HCT116 (cell line): Measurements from ENCODE around the gene GSG1L. TPM values are rescaled to one million over a fixed set of nuclear protein-coding genes. Genes with fewer than 3 reads are reported as not detected.

Source experiments
- ATAC-seq: fragments of 200-7000 bp; cut with Tn5 transposase; 2 replicates; pipeline ENCODE4 v1.9.1; 2020; ENCODE audit warnings: mild to moderate bottlenecking, moderate library complexity
- BruUV-seq: library from RNA; stranded (reverse); fragments of 400-500 nt; replicated peaks from 2 replicates; lab custom pipeline; 2021; lab: Mats Ljungman, UMichigan
- CTCF ChIA-PET: fragments of 300-600 bp; sonication (Branson Sonifier 250); formaldehyde crosslinking; loops from one replicate; lab custom pipeline; 2021; ENCODE audit warnings: antibody characterized with exemption; lab: Charles Lee
- POLR2A ChIA-PET: fragments of 300-600, 350-600 bp; sonication (Branson Sonifier 250); formaldehyde crosslinking; loops from one replicate; lab custom pipeline; 2021; ENCODE audit warnings: antibody characterized with exemption; lab: Charles Lee
- RAD21 ChIA-PET, 2 experiments: fragments of 300-600 bp; sonication (Branson Sonifier 250); formaldehyde crosslinking; loops; one replicate each; lab custom pipeline; 2023; ENCODE audit warnings: low total read pairs in 2 of 2; ENCODE audit not compliant: uncharacterized antibody in 2 of 2, unreplicated experiment in 2 of 2, low non-redundant PET in 1 of 2; lab: Charles Lee
- DNase-seq: peaks from one replicate; pipeline ENCODE4 v3.0.0-alpha.2; 2010; ENCODE audit warnings: low read depth, low spot score
- H2AFZ ChIP-seq: fragments of 200-600 bp; shearing (Covaris generic), sonication (generic); 2 replicates; pipeline ENCODE4 v1.6.1; 2017; ENCODE audit warnings: low read depth, mixed run types, mixed read lengths, antibody characterized with exemption, low read length; ENCODE audit not compliant: poor library complexity, severe bottlenecking
- H3K27ac ChIP-seq: 2 replicates; pipeline ENCODE4 v1.5.1; 2012; ENCODE audit warnings: low read depth, low read length
- H3K27me3 ChIP-seq: fragments of 200-600 bp; sonication (generic); 2 replicates; pipeline ENCODE4 v1.6.1; 2016; ENCODE audit warnings: mixed run types, low read length, mixed read lengths; ENCODE audit not compliant: insufficient read depth
- H3K36me3 ChIP-seq, 2 experiments: fragments of 200-500 bp in 1 of 2; fragments of 200-600 bp in 1 of 2; sonication (Bioruptor generic) in 1 of 2; sonication (generic) in 1 of 2; 2 replicates each; pipeline versions ENCODE4 v1.5.1 to v1.6.1; 2014 to 2016; ENCODE audit warnings: low read length in 2 of 2, inconsistent platforms in 1 of 2, mixed read lengths in 1 of 2, mixed run types in 1 of 2; ENCODE audit not compliant: insufficient read depth in 2 of 2, control insufficient read depth in 1 of 2
- H3K4me1 ChIP-seq, 2 experiments: fragments of 200-600 bp in 1 of 2; sonication (generic) in 1 of 2; 2 replicates each; pipeline versions ENCODE4 v1.5.1 to v1.6.1; 2012 to 2017; ENCODE audit warnings: low read length in 2 of 2, inconsistent platforms in 1 of 2, mild to moderate bottlenecking in 1 of 2, mixed read lengths in 1 of 2, mixed run types in 1 of 2, moderate library complexity in 1 of 2; ENCODE audit not compliant: insufficient read depth in 2 of 2, control insufficient read depth in 1 of 2
- H3K4me2 ChIP-seq: fragments of 200-600 bp; sonication (generic); 2 replicates; pipeline ENCODE4 v1.6.1; 2017; ENCODE audit warnings: mixed run types, low read length, mixed read lengths
- H3K4me3 ChIP-seq, 2 experiments: fragments of 200-600 bp in 1 of 2; sonication (generic) in 1 of 2; replicated peaks in 1 of 2; 2 replicates each; pipeline ENCODE4 v1.5.1; 2011 to 2016; ENCODE audit warnings: low read length in 2 of 2, control low read depth in 1 of 2, low read depth in 1 of 2, mild to moderate bottlenecking in 1 of 2, mixed read lengths in 1 of 2, mixed run types in 1 of 2
- H3K79me2 ChIP-seq: fragments of 200-600 bp; sonication (generic); 2 replicates; pipeline ENCODE4 v1.6.1; 2017; ENCODE audit warnings: mild to moderate bottlenecking, mixed run types, low read length, moderate library complexity, mixed read lengths; ENCODE audit not compliant: insufficient read depth
- H3K9ac ChIP-seq: fragments of 200-600 bp; sonication (generic); 2 replicates; pipeline ENCODE4 v1.6.1; 2016; ENCODE audit warnings: low read length, mixed read lengths
- H3K9me2 ChIP-seq: fragments of 200-600 bp; sonication (generic), shearing (Covaris generic); 2 replicates; pipeline ENCODE4 v1.6.1; 2017; ENCODE audit warnings: mixed run types, mild to moderate bottlenecking, moderate library complexity; ENCODE audit not compliant: insufficient read depth
- H3K9me3 ChIP-seq, 2 experiments: fragments of 200-500 bp in 1 of 2; fragments of 200-600 bp in 1 of 2; sonication (Bioruptor generic) in 1 of 2; sonication (generic) in 1 of 2; 2 replicates each; pipeline ENCODE4 v1.6.1; 2014 to 2017; ENCODE audit warnings: low read length in 2 of 2, mixed read lengths in 2 of 2, inconsistent platforms in 1 of 2, low read depth in 1 of 2, mild to moderate bottlenecking in 1 of 2, mixed run types in 1 of 2, moderate library complexity in 1 of 2; ENCODE audit not compliant: control insufficient read depth in 1 of 2, insufficient read depth in 1 of 2
- H4K20me1 ChIP-seq: fragments of 200-600 bp; sonication (generic), shearing (Covaris generic); 2 replicates; pipeline ENCODE4 v1.6.1; 2017; ENCODE audit warnings: mixed run types, mild to moderate bottlenecking, moderate library complexity; ENCODE audit not compliant: insufficient read depth
- EGR1 ChIP-seq: IDR thresholded peaks from 2 replicates; pipeline ENCODE4 v1.6.1; 2012; ENCODE audit warnings: low read depth
- ELF1 ChIP-seq: IDR thresholded peaks from 2 replicates; pipeline ENCODE4 v1.6.1; 2012; ENCODE audit warnings: low read depth, borderline replicate concordance
- EZH2phosphoT487 ChIP-seq: fragments of 200-600 bp; IDR thresholded peaks from 2 replicates; pipeline ENCODE4 v1.6.1; 2018; ENCODE audit warnings: antibody characterized with exemption, borderline replicate concordance
- JUND ChIP-seq: IDR thresholded peaks from 2 replicates; pipeline ENCODE4 v1.6.1; 2012
- SIN3A ChIP-seq: IDR thresholded peaks from 2 replicates; pipeline ENCODE4 v1.6.1; 2012; ENCODE audit warnings: low read depth
- SRF ChIP-seq: IDR thresholded peaks from 2 replicates; pipeline ENCODE4 v1.6.1; 2012; ENCODE audit warnings: low read depth
- TCF7L2 ChIP-seq: IDR thresholded peaks from 2 replicates; pipeline ENCODE4 v1.7.0; 2011; ENCODE audit warnings: borderline replicate concordance, inconsistent platforms; ENCODE audit not compliant: insufficient read depth, insufficient read length; ENCODE audit errors: extremely low read depth
- ZFX ChIP-seq: fragments of 450-650 bp; IDR thresholded peaks from 2 replicates; pipeline ENCODE4 v1.6.1; 2017
- intact Hi-C: fragments of 100-400 bp; cut with micrococcal nuclease; formaldehyde crosslinking; loops from 2 replicates; pipeline ENCODE4 v1.10.0; 2022
- total RNA-seq: library from RNA; stranded (reverse); gene quantifications from one replicate; pipeline ENCODE4 v1.2.1, GENCODE V29; 2021; ENCODE audit not compliant: unreplicated experiment
- TF ChIP-seq, protein P1 (sequence below), 3 experiments: fragments of 200-600 bp in 1 of 3; sonication (generic) in 1 of 3; IDR thresholded peaks in 2 of 3; conservative IDR thresholded peaks in 1 of 3; 2 replicates each; pipeline ENCODE4 v1.5.1; 2012 to 2017; ENCODE audit warnings: low read depth in 2 of 3, low read length in 2 of 3, antibody characterized with exemption in 1 of 3, borderline replicate concordance in 1 of 3, control low read depth in 1 of 3, mild to moderate bottlenecking in 1 of 3, mixed read lengths in 1 of 3, mixed run types in 1 of 3, moderate library complexity in 1 of 3; ENCODE audit not compliant: insufficient read depth in 1 of 3
- TF ChIP-seq, protein P2 (sequence below): IDR thresholded peaks from 2 replicates; pipeline ENCODE4 v1.6.1; 2012
- TF ChIP-seq, protein P3 (sequence below): IDR thresholded peaks from 2 replicates; pipeline ENCODE4 v1.6.1; 2011; ENCODE audit warnings: mild to moderate bottlenecking, low read length, moderate library complexity; ENCODE audit not compliant: insufficient replicate concordance; ENCODE audit errors: extremely low read depth
- TF ChIP-seq, protein P4 (sequence below): IDR thresholded peaks from 2 replicates; pipeline ENCODE4 v1.6.1; 2012

GSG1L gene
- total RNA-seq, 1 experiment from 2014 or later: not detected

DNA sequence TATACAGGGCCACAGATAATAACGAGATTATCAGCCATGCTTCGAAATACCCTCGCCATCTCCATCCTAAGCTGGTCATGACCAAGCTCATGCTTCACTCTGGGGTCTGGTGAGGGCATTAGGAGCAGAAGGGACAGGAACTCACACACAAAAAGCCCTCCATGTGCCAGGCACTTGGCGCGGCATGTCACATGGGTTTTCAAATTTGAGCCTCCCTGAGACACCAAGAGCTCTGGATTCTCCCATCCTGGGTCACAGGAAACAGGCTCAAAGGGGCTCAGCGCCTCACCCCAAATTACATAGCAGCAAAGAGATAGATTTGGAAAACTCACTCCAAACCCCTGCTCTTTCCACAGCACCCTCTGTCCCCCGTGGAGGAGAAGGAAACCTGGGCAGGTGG, 239.5 kb downstream of the GSG1L start:
- Histone ChIP-seq H3K27me3 (peaks cover 13% of the 10 kb centered on the region; the same call in 1 of the 2 replicates), H4K20me1 (no peaks in the 10 kb centered on the region), H3K27ac (no peak overlapping the region), H3K9ac (no peak overlapping the region), H3K4me1 (no peaks in the 10 kb centered on the region), H3K4me2 (no peak overlapping the region), H3K9me3 (no peaks in the 10 kb centered on the region), H3K4me3 (no peak overlapping the region), H3K36me3 (no peaks in the 10 kb centered on the region), H3K9me2 (no peaks in the 10 kb centered on the region), H3K79me2 (no peaks in the 10 kb centered on the region), H2AFZ (no peak overlapping the region)
- no peak for DNase-seq
- TF ChIP-seq JUND: no peak
- TF ChIP-seq, protein P1, sequence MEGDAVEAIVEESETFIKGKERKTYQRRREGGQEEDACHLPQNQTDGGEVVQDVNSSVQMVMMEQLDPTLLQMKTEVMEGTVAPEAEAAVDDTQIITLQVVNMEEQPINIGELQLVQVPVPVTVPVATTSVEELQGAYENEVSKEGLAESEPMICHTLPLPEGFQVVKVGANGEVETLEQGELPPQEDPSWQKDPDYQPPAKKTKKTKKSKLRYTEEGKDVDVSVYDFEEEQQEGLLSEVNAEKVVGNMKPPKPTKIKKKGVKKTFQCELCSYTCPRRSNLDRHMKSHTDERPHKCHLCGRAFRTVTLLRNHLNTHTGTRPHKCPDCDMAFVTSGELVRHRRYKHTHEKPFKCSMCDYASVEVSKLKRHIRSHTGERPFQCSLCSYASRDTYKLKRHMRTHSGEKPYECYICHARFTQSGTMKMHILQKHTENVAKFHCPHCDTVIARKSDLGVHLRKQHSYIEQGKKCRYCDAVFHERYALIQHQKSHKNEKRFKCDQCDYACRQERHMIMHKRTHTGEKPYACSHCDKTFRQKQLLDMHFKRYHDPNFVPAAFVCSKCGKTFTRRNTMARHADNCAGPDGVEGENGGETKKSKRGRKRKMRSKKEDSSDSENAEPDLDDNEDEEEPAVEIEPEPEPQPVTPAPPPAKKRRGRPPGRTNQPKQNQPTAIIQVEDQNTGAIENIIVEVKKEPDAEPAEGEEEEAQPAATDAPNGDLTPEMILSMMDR (IDR thresholded peaks at IDR 0.05 in 2 of 3, conservative IDR thresholded peaks at IDR 0.05 in 1 of 3; ENCODE audit: borderline replicate concordance in 1 of 3, insufficient read depth in 1 of 3, low read depth in 2 of 3, low read length in 2 of 3): no peak
- no peak for TF ChIP-seq EZH2phosphoT487
- TF ChIP-seq, protein P2, sequence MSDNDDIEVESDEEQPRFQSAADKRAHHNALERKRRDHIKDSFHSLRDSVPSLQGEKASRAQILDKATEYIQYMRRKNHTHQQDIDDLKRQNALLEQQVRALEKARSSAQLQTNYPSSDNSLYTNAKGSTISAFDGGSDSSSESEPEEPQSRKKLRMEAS: no peak
- RAD21 ChIA-PET: no interaction called here
- intact Hi-C loops: no loop called here
- POLR2A ChIA-PET: no interaction called here
- BruUV-seq: no TSS peak
- CTCF ChIA-PET: no interaction called here
- no peak for ATAC-seq

DNA sequence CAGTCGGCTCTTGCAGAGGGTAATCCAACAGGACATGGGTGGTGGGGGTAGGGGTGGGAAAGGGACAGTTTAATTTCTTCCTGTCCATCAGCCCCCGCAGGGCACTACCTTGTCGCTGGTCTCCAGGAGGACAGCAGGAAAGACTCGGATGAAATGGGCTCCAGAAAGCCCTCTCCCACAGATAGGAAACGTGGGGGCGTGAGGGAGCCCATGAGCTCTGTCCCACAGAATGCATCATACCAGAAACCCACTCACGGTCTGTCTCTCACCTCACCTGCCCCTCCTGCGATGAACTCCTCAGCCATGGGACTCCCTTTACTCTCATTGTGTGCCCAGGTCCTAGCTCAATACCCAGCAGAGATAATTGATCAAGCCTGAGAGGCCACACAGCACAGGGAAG, 240.1 kb downstream of the GSG1L start:
- RAD21 ChIA-PET: no interaction called here
- ATAC-seq: no peak

More for the DNA sequence above, 240.1 kb downstream of the GSG1L start:
- no peak for TF ChIP-seq TCF7L2
- TF ChIP-seq ELF1: no peak
- TF ChIP-seq EGR1: no peak
- TF ChIP-seq SIN3A: no peak
- TF ChIP-seq, protein P3, sequence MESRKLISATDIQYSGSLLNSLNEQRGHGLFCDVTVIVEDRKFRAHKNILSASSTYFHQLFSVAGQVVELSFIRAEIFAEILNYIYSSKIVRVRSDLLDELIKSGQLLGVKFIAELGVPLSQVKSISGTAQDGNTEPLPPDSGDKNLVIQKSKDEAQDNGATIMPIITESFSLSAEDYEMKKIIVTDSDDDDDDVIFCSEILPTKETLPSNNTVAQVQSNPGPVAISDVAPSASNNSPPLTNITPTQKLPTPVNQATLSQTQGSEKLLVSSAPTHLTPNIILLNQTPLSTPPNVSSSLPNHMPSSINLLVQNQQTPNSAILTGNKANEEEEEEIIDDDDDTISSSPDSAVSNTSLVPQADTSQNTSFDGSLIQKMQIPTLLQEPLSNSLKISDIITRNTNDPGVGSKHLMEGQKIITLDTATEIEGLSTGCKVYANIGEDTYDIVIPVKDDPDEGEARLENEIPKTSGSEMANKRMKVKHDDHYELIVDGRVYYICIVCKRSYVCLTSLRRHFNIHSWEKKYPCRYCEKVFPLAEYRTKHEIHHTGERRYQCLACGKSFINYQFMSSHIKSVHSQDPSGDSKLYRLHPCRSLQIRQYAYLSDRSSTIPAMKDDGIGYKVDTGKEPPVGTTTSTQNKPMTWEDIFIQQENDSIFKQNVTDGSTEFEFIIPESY: no peak
- TF ChIP-seq, protein P4, sequence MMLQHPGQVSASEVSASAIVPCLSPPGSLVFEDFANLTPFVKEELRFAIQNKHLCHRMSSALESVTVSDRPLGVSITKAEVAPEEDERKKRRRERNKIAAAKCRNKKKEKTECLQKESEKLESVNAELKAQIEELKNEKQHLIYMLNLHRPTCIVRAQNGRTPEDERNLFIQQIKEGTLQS: no peak
- no peak for TF ChIP-seq ZFX
- TF ChIP-seq SRF: no peak
- no peak for TF ChIP-seq EZH2phosphoT487
- no peak for TF ChIP-seq JUND
- H2AFZ ChIP-seq: no peak overlapping the region
- H3K4me1 ChIP-seq: no peaks in the 10 kb centered on the region
- no peak overlapping the region for H3K4me2 ChIP-seq
- intact Hi-C loops: no loop called here
- no peaks in the 10 kb centered on the region for H3K79me2 ChIP-seq
- DNase-seq: no peak
- H3K27me3 ChIP-seq: peaks cover 13% of the 10 kb centered on the region; the same call in 1 of the 2 replicates
- CTCF ChIA-PET: no interaction called here
- no peaks in the 10 kb centered on the region for H3K9me3 ChIP-seq
- BruUV-seq: no TSS peak
- H3K4me3 ChIP-seq: no peak overlapping the region
- no peak overlapping the region for H3K9ac ChIP-seq
- no peaks in the 10 kb centered on the region for H3K9me2 ChIP-seq
- H3K36me3 ChIP-seq: no peaks in the 10 kb centered on the region
- no peaks in the 10 kb centered on the region for H4K20me1 ChIP-seq
- H3K27ac ChIP-seq: no peak overlapping the region
- POLR2A ChIA-PET: no interaction called here
